Measurements from ENCODE around the gene EXOC3L4. TPM values are rescaled to one million over a fixed set of nuclear protein-coding genes. Genes with fewer than 3 reads are reported as not detected.

Gene EXOC3L4
- total RNA-seq, 1 experiment from 2014 or later = 6.3 TPM

DNA sequence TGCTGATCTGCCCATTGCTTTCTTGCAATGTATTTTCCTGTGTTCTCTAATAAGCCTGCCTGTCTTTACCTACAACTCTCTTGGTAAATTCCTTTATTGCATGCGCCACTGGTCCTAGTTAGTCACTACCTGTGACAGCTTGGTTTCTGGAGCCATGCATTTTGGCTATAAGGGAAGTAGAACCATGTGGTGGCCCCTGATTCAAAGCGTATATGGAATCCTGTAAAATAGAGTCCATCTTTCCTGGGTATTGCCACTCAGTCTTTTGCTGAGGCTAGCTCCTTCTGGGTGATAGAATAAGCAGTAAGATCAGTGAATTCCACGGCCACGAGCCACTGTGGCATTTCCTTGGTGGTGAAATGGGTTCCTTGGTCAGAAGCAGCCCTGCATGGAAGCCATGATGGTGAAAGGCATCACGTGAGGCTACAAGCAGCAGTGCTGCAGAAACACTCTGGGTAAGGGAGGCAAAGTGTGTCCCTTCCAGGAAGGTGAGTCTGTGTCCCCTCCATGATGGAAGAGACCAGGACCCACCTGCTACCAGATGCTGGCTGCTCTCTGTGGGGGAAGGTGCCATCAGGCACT is 48.3 kb downstream of the EXOC3L4 start:
- intact Hi-C loops (cut with micrococcal nuclease; ENCODE audit: unreplicated experiment) = loop anchor here (5.0 kb wide), 1 partner anchor 44 kb away; no protein-coding TSS in a partner anchor
- Mint-ChIP-seq H3K27ac (ENCODE audit: unreplicated experiment) (no peak overlapping the region), H3K9me3 (ENCODE audit: unreplicated experiment) (no peaks in the 10 kb centered on the region), H3K36me3 (ENCODE audit: insufficient read depth, unreplicated experiment) (no peaks in the 10 kb centered on the region), H3K27me3 (ENCODE audit: insufficient read depth, unreplicated experiment) (no peaks in the 10 kb centered on the region), H3K4me3 (ENCODE audit: unreplicated experiment) (no peak overlapping the region), H3K4me1 (ENCODE audit: low read depth, unreplicated experiment) (peaks cover 11% of the 10 kb centered on the region)
- POLR2A ChIA-PET = no interaction called here
- BruUV-seq (replicated peaks) = no TSS peak
- Histone ChIP-seq H3K4me3 (ENCODE audit: low read depth, low read length) (no peak overlapping the region), H3K27me3 (replicated peaks; ENCODE audit: control insufficient read depth, insufficient read depth, low read length) (no peaks in the 10 kb centered on the region), H3K9me3 (no peaks in the 10 kb centered on the region), H3K36me3 (ENCODE audit: control insufficient read depth, insufficient read depth, low read length) (no peaks in the 10 kb centered on the region), H3K4me1 (no peaks in the 10 kb centered on the region)
- DNase-seq = no peak
- TF ChIP-seq, protein P1, sequence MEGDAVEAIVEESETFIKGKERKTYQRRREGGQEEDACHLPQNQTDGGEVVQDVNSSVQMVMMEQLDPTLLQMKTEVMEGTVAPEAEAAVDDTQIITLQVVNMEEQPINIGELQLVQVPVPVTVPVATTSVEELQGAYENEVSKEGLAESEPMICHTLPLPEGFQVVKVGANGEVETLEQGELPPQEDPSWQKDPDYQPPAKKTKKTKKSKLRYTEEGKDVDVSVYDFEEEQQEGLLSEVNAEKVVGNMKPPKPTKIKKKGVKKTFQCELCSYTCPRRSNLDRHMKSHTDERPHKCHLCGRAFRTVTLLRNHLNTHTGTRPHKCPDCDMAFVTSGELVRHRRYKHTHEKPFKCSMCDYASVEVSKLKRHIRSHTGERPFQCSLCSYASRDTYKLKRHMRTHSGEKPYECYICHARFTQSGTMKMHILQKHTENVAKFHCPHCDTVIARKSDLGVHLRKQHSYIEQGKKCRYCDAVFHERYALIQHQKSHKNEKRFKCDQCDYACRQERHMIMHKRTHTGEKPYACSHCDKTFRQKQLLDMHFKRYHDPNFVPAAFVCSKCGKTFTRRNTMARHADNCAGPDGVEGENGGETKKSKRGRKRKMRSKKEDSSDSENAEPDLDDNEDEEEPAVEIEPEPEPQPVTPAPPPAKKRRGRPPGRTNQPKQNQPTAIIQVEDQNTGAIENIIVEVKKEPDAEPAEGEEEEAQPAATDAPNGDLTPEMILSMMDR (IDR thresholded peaks at IDR 0.05; ENCODE audit: insufficient read depth in 1 of 2, low read depth in 1 of 2, low read length in 1 of 2, severe bottlenecking in 1 of 2, unreplicated experiment in 1 of 2) = no peak
- CTCF ChIA-PET = interaction anchor here (0.8 to 1.3 kb wide), 3 partner anchors 16 to 44 kb away, joined by 3 to 5 read pairs (median 4); no protein-coding TSS in a partner anchor

DNA sequence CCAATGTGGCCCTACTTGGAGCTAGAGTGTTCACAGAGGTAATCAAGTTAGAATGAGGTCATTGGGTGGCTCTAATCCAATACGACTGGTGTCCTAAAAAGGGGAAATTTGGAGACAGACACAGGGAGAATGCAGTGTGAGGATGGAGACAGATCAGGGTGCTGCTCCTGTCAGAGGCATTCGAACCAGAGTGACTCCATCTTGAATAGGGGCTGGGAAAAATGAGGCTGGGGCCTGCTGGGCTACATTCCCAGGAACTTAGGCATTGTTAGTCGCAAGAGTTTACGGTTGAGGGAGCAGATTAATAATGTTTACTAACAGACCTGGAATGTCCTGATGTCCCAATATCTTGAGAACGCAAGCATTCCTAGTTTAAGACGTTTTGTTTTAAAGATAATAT is 49.0 kb downstream of the EXOC3L4 start:
- Histone ChIP-seq H3K9me3 (no peaks in the 10 kb centered on the region), H3K4me3 (ENCODE audit: low read depth, low read length) (no peak overlapping the region), H3K36me3 (ENCODE audit: control insufficient read depth, insufficient read depth, low read length) (no peaks in the 10 kb centered on the region), H3K4me1 (no peaks in the 10 kb centered on the region), H3K27me3 (replicated peaks; ENCODE audit: control insufficient read depth, insufficient read depth, low read length) (no peaks in the 10 kb centered on the region)
- Mint-ChIP-seq H3K36me3 (ENCODE audit: insufficient read depth, unreplicated experiment) (no peaks in the 10 kb centered on the region), H3K9me3 (ENCODE audit: unreplicated experiment) (no peaks in the 10 kb centered on the region), H3K4me3 (ENCODE audit: unreplicated experiment) (no peak overlapping the region), H3K27ac (ENCODE audit: unreplicated experiment) (no peak overlapping the region), H3K27me3 (ENCODE audit: insufficient read depth, unreplicated experiment) (no peaks in the 10 kb centered on the region), H3K4me1 (ENCODE audit: low read depth, unreplicated experiment) (peaks cover 11% of the 10 kb centered on the region)
- intact Hi-C loops (cut with micrococcal nuclease; ENCODE audit: unreplicated experiment) = loop anchor here (5.0 kb wide), 1 partner anchor 44 kb away; no protein-coding TSS in a partner anchor
- CTCF ChIA-PET = no interaction called here
- DNase-seq = no peak
- TF ChIP-seq, protein P1 (IDR thresholded peaks at IDR 0.05; ENCODE audit: insufficient read depth in 1 of 2, low read depth in 1 of 2, low read length in 1 of 2, severe bottlenecking in 1 of 2, unreplicated experiment in 1 of 2) = no peak
- POLR2A ChIA-PET = no interaction called here
- BruUV-seq (replicated peaks) = no TSS peak

DNA sequence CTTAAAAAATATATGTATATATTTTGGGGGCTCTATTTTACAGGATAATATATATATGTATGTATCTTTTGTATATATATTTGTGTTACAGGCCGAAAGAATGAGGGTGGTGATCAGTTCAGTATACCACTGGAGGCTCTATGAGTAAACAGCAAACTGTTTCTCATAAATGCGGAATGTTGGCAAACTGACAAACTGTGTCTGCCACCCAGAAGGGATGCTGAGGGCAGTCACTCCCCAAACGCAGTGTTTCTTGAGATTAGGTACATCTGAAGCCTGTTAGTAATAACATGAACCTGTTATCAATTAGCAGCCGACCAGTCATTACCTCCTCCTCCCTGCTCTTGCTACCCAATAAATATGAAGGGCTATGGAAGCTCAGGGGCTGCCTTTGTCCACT is 49.6 kb downstream of the EXOC3L4 start:
- H3K9me3 Mint-ChIP-seq (ENCODE audit: unreplicated experiment) = no peaks in the 10 kb centered on the region
- no peak overlapping the region for H3K4me3 Mint-ChIP-seq (ENCODE audit: unreplicated experiment)
- no peaks in the 10 kb centered on the region for H3K9me3 ChIP-seq
- no peak for DNase-seq
- no peaks in the 10 kb centered on the region for H3K36me3 Mint-ChIP-seq (ENCODE audit: insufficient read depth, unreplicated experiment)
- intact Hi-C loops (cut with micrococcal nuclease; ENCODE audit: unreplicated experiment) = loop anchor here (5.0 kb wide), 1 partner anchor 43 kb away; no protein-coding TSS in a partner anchor
- no peak overlapping the region for H3K27ac Mint-ChIP-seq (ENCODE audit: unreplicated experiment)
- H3K36me3 ChIP-seq (ENCODE audit: control insufficient read depth, insufficient read depth, low read length) = no peaks in the 10 kb centered on the region
- TF ChIP-seq, protein P1 (IDR thresholded peaks at IDR 0.05; ENCODE audit: insufficient read depth in 1 of 2, low read depth in 1 of 2, low read length in 1 of 2, severe bottlenecking in 1 of 2, unreplicated experiment in 1 of 2) = no peak
- ChIA-PET POLR2A (no interaction called here), CTCF (no interaction called here)
- no peaks in the 10 kb centered on the region for H3K27me3 ChIP-seq (replicated peaks; ENCODE audit: control insufficient read depth, insufficient read depth, low read length)
- no peaks in the 10 kb centered on the region for H3K27me3 Mint-ChIP-seq (ENCODE audit: insufficient read depth, unreplicated experiment)
- BruUV-seq (replicated peaks) = no TSS peak
- no peaks in the 10 kb centered on the region for H3K4me1 ChIP-seq
- H3K4me1 Mint-ChIP-seq (ENCODE audit: low read depth, unreplicated experiment) = peaks cover 11% of the 10 kb centered on the region
- H3K4me3 ChIP-seq (ENCODE audit: low read depth, low read length) = no peak overlapping the region
